Panc1 (cell line): ENCODE measurements around the gene SLC3A2. TPM values are rescaled to one million over a fixed set of nuclear protein-coding genes. Genes with fewer than 3 reads are reported as not detected.

ENCODE experiments used
- ATAC-seq: fragments of 200-7000 bp; cut with Tn5 transposase; 2 replicates; pipeline ENCODE4 v1.9.1; 2020; ENCODE audit warnings: mild to moderate bottlenecking, moderate library complexity
- BruUV-seq: library from RNA; stranded (reverse); fragments of 400-500 nt; replicated peaks from 2 replicates; lab custom pipeline; 2021; lab: Mats Ljungman, UMichigan
- CTCF ChIA-PET: fragments of 300-600 bp; sonication (Branson Sonifier 250); formaldehyde crosslinking; loops from one replicate; lab custom pipeline; 2022; ENCODE audit warnings: antibody characterized with exemption; lab: Charles Lee
- POLR2A ChIA-PET: fragments of 300-600 bp; sonication (Branson Sonifier 250); formaldehyde crosslinking; loops from one replicate; lab custom pipeline; 2022; ENCODE audit warnings: antibody characterized with exemption; lab: Charles Lee
- DNase-seq: peaks from one replicate; pipeline ENCODE4 v3.0.0-alpha.2; 2010; ENCODE audit warnings: low read depth, low spot score
- H3K27ac ChIP-seq: 2 replicates; pipeline ENCODE4 v1.5.1; 2011; ENCODE audit warnings: mild to moderate bottlenecking, low read length, inconsistent platforms
- H3K27me3 ChIP-seq: fragments of 200-500 bp; sonication (Bioruptor generic); 2 replicates; pipeline ENCODE4 v1.6.0; 2014; ENCODE audit warnings: low read length, inconsistent platforms; ENCODE audit not compliant: control insufficient read depth, insufficient read depth
- H3K36me3 ChIP-seq: fragments of 200-500 bp; sonication (Bioruptor generic); 2 replicates; pipeline ENCODE4 v1.5.1; 2014; ENCODE audit warnings: inconsistent platforms, mild to moderate bottlenecking, low read length, moderate library complexity; ENCODE audit not compliant: control insufficient read depth, insufficient read depth
- H3K4me1 ChIP-seq: 2 replicates; pipeline ENCODE4 v1.5.1; 2011; ENCODE audit warnings: inconsistent platforms, mild to moderate bottlenecking, low read length, moderate library complexity; ENCODE audit not compliant: control insufficient read depth, insufficient read depth
- H3K4me3 ChIP-seq, 2 experiments: 2 replicates each; pipeline ENCODE4 v1.5.1; 2011 to 2012; ENCODE audit warnings: low read depth in 2 of 2, low read length in 2 of 2, mild to moderate bottlenecking in 2 of 2, inconsistent platforms in 1 of 2, moderate library complexity in 1 of 2
- H3K9me3 ChIP-seq: fragments of 200-500 bp; sonication (Bioruptor generic); 2 replicates; pipeline ENCODE4 v1.5.1; 2014; ENCODE audit warnings: low read depth, mild to moderate bottlenecking, inconsistent platforms, low read length, moderate library complexity; ENCODE audit not compliant: control insufficient read depth, insufficient read depth
- CTCF ChIP-seq: fragments of 450-650 bp; IDR thresholded peaks from 2 replicates; pipeline ENCODE4 v1.5.1; 2017; ENCODE audit warnings: mild to moderate bottlenecking
- POLR2AphosphoS5 ChIP-seq: IDR thresholded peaks from 2 replicates; pipeline ENCODE4 v1.6.1; 2012; ENCODE audit warnings: mild to moderate bottlenecking, low read depth, low read length, moderate library complexity
- REST ChIP-seq, 2 experiments: IDR thresholded peaks; 2 replicates each; pipeline ENCODE4 v1.6.1; 2011 to 2012; ENCODE audit warnings: low read depth in 2 of 2, control low read depth in 1 of 2, low read length in 1 of 2, mild to moderate bottlenecking in 1 of 2, moderate library complexity in 1 of 2; ENCODE audit not compliant: insufficient read depth in 1 of 2
- SIN3A ChIP-seq: IDR thresholded peaks from 2 replicates; pipeline ENCODE4 v1.6.1; 2012; ENCODE audit warnings: low read depth, mild to moderate bottlenecking, low read length, moderate library complexity, borderline replicate concordance; ENCODE audit not compliant: insufficient read depth
- TCF7L2 ChIP-seq: IDR thresholded peaks from 2 replicates; pipeline ENCODE4 v1.6.1; 2011; ENCODE audit warnings: mild to moderate bottlenecking, low read depth, low read length, inconsistent platforms
- in situ Hi-C: cut with HindIII; loops from 2 replicates; pipeline ENCODE4 v1.10.0; 2016; ENCODE audit warnings: low sequenced_read_pairs, low pct_unique_long_range_greater_than_20kb
- intact Hi-C: fragments of 100-400 bp; cut with micrococcal nuclease; formaldehyde crosslinking; loops from one replicate; pipeline ENCODE4 v1.10.0; 2022; ENCODE audit not compliant: unreplicated experiment
- total RNA-seq: library from RNA; stranded (reverse); gene quantifications from one replicate; pipeline ENCODE4 v1.2.1, GENCODE V29; 2021; ENCODE audit not compliant: unreplicated experiment

The SLC3A2 gene
- total RNA-seq, 1 experiment from 2014 or later, result 184 TPM

GRCh38 chr11:62908468-62909072 lies 27.9 kb downstream of the SLC3A2 start:
- TF ChIP-seq TCF7L2 (no peak), CTCF (no peak)
- CTCF ChIA-PET, result interaction anchor here (0.6 to 3.5 kb wide), 5 partner anchors 9 to 115 kb away, joined by 3 to 31 read pairs (median 3); no protein-coding TSS in a partner anchor
- Histone ChIP-seq H3K9me3 (no peaks in the 10 kb centered on the region), H3K4me3 (no peak overlapping the region), H3K27me3 (no peaks in the 10 kb centered on the region), H3K27ac (no peak overlapping the region), H3K36me3 (no peaks in the 10 kb centered on the region), H3K4me1 (no peaks in the 10 kb centered on the region)
- ATAC-seq (no peak), DNase-seq (no peak)
- in situ Hi-C loops (no loop called here), intact Hi-C loops (loop anchor here (5.0 kb wide), 1 partner anchor 304 kb away; no protein-coding TSS in a partner anchor)
- no TSS peak for BruUV-seq
- POLR2A ChIA-PET, result no interaction called here

- Histone ChIP-seq H3K36me3 (no peaks in the 10 kb centered on the region), H3K4me1 (no peaks in the 10 kb centered on the region), H3K27me3 (no peaks in the 10 kb centered on the region), H3K9me3 (no peaks in the 10 kb centered on the region), H3K27ac (no peak overlapping the region), H3K4me3 (no peak overlapping the region)
- ChIA-PET POLR2A (interaction anchor here (0.6 kb wide), 1 partner anchor 108 kb away, joined by 10 read pairs; no protein-coding TSS in a partner anchor), CTCF (interaction anchor here (0.6 to 1.2 kb wide), 5 partner anchors 9 to 114 kb away, joined by 3 to 8 read pairs (median 3); no protein-coding TSS in a partner anchor)
- no peak for DNase-seq
- BruUV-seq, result no TSS peak
- in situ Hi-C loops (no loop called here), intact Hi-C loops (loop anchor here (5.0 kb wide), 1 partner anchor 303 kb away; no protein-coding TSS in a partner anchor)
- TF ChIP-seq POLR2AphosphoS5 (no peak), CTCF (peak; percentile 80; the same call in 1 of the 2 replicates)
- ATAC-seq, result peak; percentile 41; the same call in 1 of the 2 replicates
Observed at GRCh38 chr11:62909107-62909894, 28.6 kb downstream of the SLC3A2 start.

- TF ChIP-seq SIN3A (no peak), REST (IDR thresholded peaks at IDR 0.05; ENCODE audit: insufficient read depth in 1 of 2, low read depth in 2 of 2, low read length in 1 of 2) (no peak), TCF7L2 (no peak), POLR2AphosphoS5 (no peak), CTCF (no peak)
- Histone ChIP-seq H3K27me3 (no peaks in the 10 kb centered on the region), H3K4me3 (no peak overlapping the region), H3K4me1 (no peaks in the 10 kb centered on the region), H3K9me3 (no peaks in the 10 kb centered on the region), H3K36me3 (no peaks in the 10 kb centered on the region), H3K27ac (no peak overlapping the region)
- BruUV-seq, result no TSS peak
- ChIA-PET POLR2A (interaction anchor here (0.6 kb wide), 1 partner anchor 107 kb away, joined by 10 read pairs; no protein-coding TSS in a partner anchor), CTCF (interaction anchor here (1.2 kb wide), 1 partner anchor 110 kb away, joined by 3 read pairs; no protein-coding TSS in a partner anchor)
- in situ Hi-C loops, result no loop called here
- DNase-seq (no peak), ATAC-seq (no peak)
- intact Hi-C loops, result no loop called here
Observed at GRCh38 chr11:62910141-62910882, 29.6 kb downstream of the SLC3A2 start.
